Lower leg skin (tissue), 3 donors: ENCODE measurements around the gene JARID2.

Source experiments
- POLR2A ChIP-seq, 2 donors: fragments of 450-650 bp; IDR thresholded peaks; one replicate each; pipeline ENCODE4 v1.6.1; 2016 to 2017; ENCODE audit warnings: antibody characterized with exemption in 2 of 2, mild to moderate bottlenecking in 1 of 2, moderate library complexity in 1 of 2
- TF ChIP-seq, protein P1 (sequence below), 3 donors: fragments of 450-650 bp; IDR thresholded peaks; one replicate each; pipeline ENCODE4 v1.5.1; 2016; ENCODE audit warnings: antibody characterized with exemption in 3 of 3, mild to moderate bottlenecking in 3 of 3, moderate library complexity in 2 of 3

GRCh38 chr6:15322184-15322583 lies 76.3 kb downstream of the JARID2 start:
- no peak for TF ChIP-seq POLR2A (IDR thresholded peaks at IDR 0.05)
- TF ChIP-seq, protein P1, sequence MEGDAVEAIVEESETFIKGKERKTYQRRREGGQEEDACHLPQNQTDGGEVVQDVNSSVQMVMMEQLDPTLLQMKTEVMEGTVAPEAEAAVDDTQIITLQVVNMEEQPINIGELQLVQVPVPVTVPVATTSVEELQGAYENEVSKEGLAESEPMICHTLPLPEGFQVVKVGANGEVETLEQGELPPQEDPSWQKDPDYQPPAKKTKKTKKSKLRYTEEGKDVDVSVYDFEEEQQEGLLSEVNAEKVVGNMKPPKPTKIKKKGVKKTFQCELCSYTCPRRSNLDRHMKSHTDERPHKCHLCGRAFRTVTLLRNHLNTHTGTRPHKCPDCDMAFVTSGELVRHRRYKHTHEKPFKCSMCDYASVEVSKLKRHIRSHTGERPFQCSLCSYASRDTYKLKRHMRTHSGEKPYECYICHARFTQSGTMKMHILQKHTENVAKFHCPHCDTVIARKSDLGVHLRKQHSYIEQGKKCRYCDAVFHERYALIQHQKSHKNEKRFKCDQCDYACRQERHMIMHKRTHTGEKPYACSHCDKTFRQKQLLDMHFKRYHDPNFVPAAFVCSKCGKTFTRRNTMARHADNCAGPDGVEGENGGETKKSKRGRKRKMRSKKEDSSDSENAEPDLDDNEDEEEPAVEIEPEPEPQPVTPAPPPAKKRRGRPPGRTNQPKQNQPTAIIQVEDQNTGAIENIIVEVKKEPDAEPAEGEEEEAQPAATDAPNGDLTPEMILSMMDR (IDR thresholded peaks at IDR 0.05) = no peak
